Right cardiac atrium (tissue), 5 donors: ENCODE measurements around the gene ARHGAP15. TPM values are rescaled to one million over a fixed set of nuclear protein-coding genes. Genes with fewer than 3 reads are reported as not detected.

Experiments used
- ATAC-seq, 2 donors: fragments of 200-7000 bp; cut with Tn5 transposase; one replicate each; pipeline versions ENCODE4 v1.8.0 to v1.9.1; 2020; ENCODE audit warnings: moderate library complexity in 2 of 2, mild to moderate bottlenecking in 1 of 2
- DNase-seq, 3 donors: peaks; one replicate each; pipeline ENCODE4 v3.0.0-alpha.2; 2020
- H3K27ac ChIP-seq: one replicate; pipeline ENCODE4 v1.5.1; 2013; ENCODE audit warnings: mild to moderate bottlenecking, low read length, control low read depth, moderate library complexity
- H3K27me3 ChIP-seq: one replicate; pipeline ENCODE4 v1.6.1; 2013; ENCODE audit not compliant: control insufficient read depth, insufficient read depth
- H3K4me1 ChIP-seq: one replicate; pipeline ENCODE4 v1.6.1; 2013; ENCODE audit warnings: low read length; ENCODE audit not compliant: control insufficient read depth, insufficient read depth
- H3K4me3 ChIP-seq: one replicate; pipeline ENCODE4 v1.5.1; 2013; ENCODE audit warnings: low read length, control low read depth
- H3K9me3 ChIP-seq: one replicate; pipeline ENCODE4 v1.6.1; 2013; ENCODE audit warnings: low read length; ENCODE audit not compliant: control insufficient read depth
- WGBS: extraction: QIAGEN DNeasy Blood & Tissue Kit; methylation state at CpG from one replicate; pipeline ENCODE4 v1.1.7; 2013; 5-methylcytosine and 5-hydroxymethylcytosine counted together
- intact Hi-C, 4 donors: fragments of 100-400 bp; cut with DNase I; formaldehyde crosslinking; loops; one replicate each; pipeline versions ENCODE4 v1.11.0 to v1.14.0; 2022 to 2023
- polyA plus RNA-seq: library from polyadenylated mRNA; stranded (reverse); fragments of 200-250 nt; gene quantifications from one replicate; pipeline ENCODE4 v1.2.3, GENCODE V29; 2013
- total RNA-seq, 4 donors: library from RNA; stranded (reverse); fragmentation: NEBNext Ultra II Directional; extraction: Animal tissue kit (Norgen Biotek cat#: 25700); gene quantifications; one replicate each; pipeline ENCODE4 v1.2.1, GENCODE V29; 2021
- donor health status: healthy with polysubstance abuse.
- donor health status: DM: no; HTN: yes; CAD: no.
- donor health status: DM: no; HTN: no; CAD: no.
- donor health status: DM: no; HTN: yes; CAD: no; lungs with severe emphysema.
- donor health status: DM: yes; HTN: yes; CAD: no.

ARHGAP15 gene
- total and polyA plus RNA-seq, 5 donors: 4.5 to 8.4 (median 6.5) TPM

- H3K4me1 ChIP-seq: no peaks in the 10 kb centered on the region
- DNase-seq: no peak
- intact Hi-C loops: no loop called here
- WGBS: 90% methylated on average over 4 of the region's 4 CpGs
- H3K27ac ChIP-seq: no peak overlapping the region
- no peak overlapping the region for H3K4me3 ChIP-seq
- H3K9me3 ChIP-seq: no peaks in the 10 kb centered on the region
- H3K27me3 ChIP-seq: no peaks in the 10 kb centered on the region
- ATAC-seq: no peak
Measured at GRCh38 chr2:143776526-143777297, 647.5 kb downstream of the ARHGAP15 start.

- Histone ChIP-seq H3K9me3 (no peaks in the 10 kb centered on the region), H3K27ac (no peak overlapping the region), H3K27me3 (no peaks in the 10 kb centered on the region), H3K4me1 (no peaks in the 10 kb centered on the region), H3K4me3 (no peak overlapping the region)
- ATAC-seq (no peak), DNase-seq (no peak)
- intact Hi-C loops: no loop called here
- WGBS: 64% methylated on average over 3 of the region's 3 CpGs
Measured at GRCh38 chr2:143779021-143779420, 649.8 kb downstream of the ARHGAP15 start.

GRCh38 chr2:143786026-143786765 is 657.0 kb downstream of the ARHGAP15 start:
- no peaks in the 10 kb centered on the region for H3K27me3 ChIP-seq
- ATAC-seq (peak in 1 of 2 donors; percentile 38), DNase-seq (no peak)
- intact Hi-C loops: no loop called here
- no peaks in the 10 kb centered on the region for H3K4me1 ChIP-seq
- no peak overlapping the region for H3K27ac ChIP-seq
- no peak overlapping the region for H3K4me3 ChIP-seq
- WGBS: 50% methylated on average over 5 of the region's 5 CpGs
- H3K9me3 ChIP-seq: no peaks in the 10 kb centered on the region

GRCh38 chr2:143787674-143788073 is 658.5 kb downstream of the ARHGAP15 start:
- WGBS: 91% methylated on average over 2 of the region's 2 CpGs
- Histone ChIP-seq H3K27ac (no peak overlapping the region), H3K9me3 (no peaks in the 10 kb centered on the region), H3K4me1 (no peaks in the 10 kb centered on the region), H3K4me3 (no peak overlapping the region), H3K27me3 (no peaks in the 10 kb centered on the region)
- DNase-seq: no peak
- intact Hi-C loops: no loop called here
- ATAC-seq: no peak

GRCh38 chr2:143792602-143793001 is 663.4 kb downstream of the ARHGAP15 start:
- DNase-seq (no peak), ATAC-seq (no peak)
- 79% methylated on average over 4 of the region's 4 CpGs for WGBS
- H3K27me3 ChIP-seq: no peaks in the 10 kb centered on the region
- no peaks in the 10 kb centered on the region for H3K9me3 ChIP-seq
- no peak overlapping the region for H3K4me3 ChIP-seq
- intact Hi-C loops: no loop called here
- peaks cover 2% of the 10 kb centered on the region for H3K4me1 ChIP-seq
- H3K27ac ChIP-seq: no peak overlapping the region

- ATAC-seq (no peak), DNase-seq (no peak)
- 88% methylated on average over 3 of the region's 3 CpGs for WGBS
- Histone ChIP-seq H3K27ac (no peak overlapping the region), H3K9me3 (no peaks in the 10 kb centered on the region), H3K4me3 (no peak overlapping the region), H3K27me3 (no peaks in the 10 kb centered on the region), H3K4me1 (peaks cover 2% of the 10 kb centered on the region)
- intact Hi-C loops: no loop called here
Measured at GRCh38 chr2:143793381-143793780, 664.2 kb downstream of the ARHGAP15 start.

- Histone ChIP-seq H3K4me3 (no peak overlapping the region), H3K27me3 (no peaks in the 10 kb centered on the region), H3K9me3 (no peaks in the 10 kb centered on the region), H3K27ac (no peak overlapping the region), H3K4me1 (peaks cover 2% of the 10 kb centered on the region)
- ATAC-seq (no peak), DNase-seq (no peak)
- intact Hi-C loops: no loop called here
- whole genome bisulfite sequencing: 84% methylated on average over 1 of the region's 1 CpG
Measured at GRCh38 chr2:143796051-143796450, 666.8 kb downstream of the ARHGAP15 start.

GRCh38 chr2:143801561-143801960 is 672.3 kb downstream of the ARHGAP15 start:
- Histone ChIP-seq H3K4me3 (no peak overlapping the region), H3K9me3 (no peaks in the 10 kb centered on the region), H3K27ac (no peak overlapping the region), H3K27me3 (no peaks in the 10 kb centered on the region), H3K4me1 (peaks cover 3% of the 10 kb centered on the region)
- DNase-seq: no peak
- intact Hi-C loops: no loop called here
- ATAC-seq: no peak
- WGBS: 78% methylated on average over 1 of the region's 1 CpG

GRCh38 chr2:143802242-143802641 is 673.0 kb downstream of the ARHGAP15 start:
- DNase-seq (no peak), ATAC-seq (no peak)
- Histone ChIP-seq H3K4me1 (peaks cover 3% of the 10 kb centered on the region), H3K27me3 (no peaks in the 10 kb centered on the region), H3K9me3 (no peaks in the 10 kb centered on the region), H3K4me3 (no peak overlapping the region), H3K27ac (no peak overlapping the region)
- WGBS: 73% methylated on average over 4 of the region's 4 CpGs
- intact Hi-C loops: no loop called here

GRCh38 chr2:143802871-143803650 is 673.8 kb downstream of the ARHGAP15 start:
- no peak for DNase-seq
- no peak for ATAC-seq
- 88% methylated on average over 5 of the region's 5 CpGs for WGBS
- intact Hi-C loops: no loop called here
- Histone ChIP-seq H3K27ac (no peak overlapping the region), H3K4me1 (peaks cover 3% of the 10 kb centered on the region), H3K9me3 (no peaks in the 10 kb centered on the region), H3K27me3 (no peaks in the 10 kb centered on the region), H3K4me3 (no peak overlapping the region)

- intact Hi-C loops: no loop called here
- no peak for ATAC-seq
- WGBS: 40% methylated on average over 3 of the region's 3 CpGs
Measured at GRCh38 chr2:143803936-143804335, 674.7 kb downstream of the ARHGAP15 start.

More at GRCh38 chr2:143803936-143804335, 674.7 kb downstream of the ARHGAP15 start:
- Histone ChIP-seq H3K4me3 (no peak overlapping the region), H3K9me3 (no peaks in the 10 kb centered on the region), H3K27me3 (no peaks in the 10 kb centered on the region), H3K4me1 (peaks cover 3% of the 10 kb centered on the region), H3K27ac (no peak overlapping the region)
- DNase-seq: no peak
